Measurements from ENCODE around the gene MMD.

DNA sequence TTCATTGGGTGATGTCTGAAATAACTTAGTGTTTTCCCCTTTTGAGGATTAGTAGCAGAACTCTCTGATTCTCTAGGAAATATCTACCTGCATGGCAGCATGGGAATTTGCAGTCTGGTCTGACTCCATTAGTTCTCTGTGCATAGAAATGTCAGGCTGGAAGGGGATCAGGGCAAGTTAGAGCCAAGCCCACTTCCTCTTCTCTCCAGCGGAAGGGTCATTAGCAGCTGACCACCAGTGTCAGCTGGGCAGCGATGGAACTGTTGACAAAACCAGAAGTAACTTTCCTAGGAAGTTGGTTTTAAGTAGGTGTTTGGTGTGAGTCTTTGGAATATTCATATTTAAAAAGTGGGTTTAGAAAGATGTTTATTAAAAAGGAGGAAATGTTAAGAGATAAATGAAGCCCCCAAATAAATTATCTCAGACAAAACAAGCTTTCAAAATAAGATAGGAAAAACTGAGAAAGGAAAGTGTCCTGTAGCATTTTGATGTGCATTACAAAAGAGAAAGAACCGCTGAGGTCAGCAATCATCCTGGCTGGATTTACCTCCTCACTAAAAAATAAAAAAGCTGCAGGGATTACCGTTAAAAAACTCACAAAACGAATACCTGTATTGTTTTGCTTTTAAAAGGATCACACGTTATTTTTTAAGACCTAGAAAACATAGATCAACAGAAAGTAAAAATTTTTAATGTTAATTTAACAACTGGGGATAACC is 32.4 kb upstream of the MMD start:
- TF ChIP-seq POLR2A (IDR thresholded peaks at IDR 0.05; ENCODE audit: low read length) (no peak), GATA1 (IDR thresholded peaks at IDR 0.05; ENCODE audit: low read depth, low read length) (no peak)
